B cell (primary cell): ENCODE data around the gene LAPTM4A. TPM values are rescaled to one million over a fixed set of nuclear protein-coding genes. Genes with fewer than 3 reads are reported as not detected.

Experiments
- ATAC-seq: fragments of 200-7000 bp; cut with Tn5 transposase; one replicate; pipeline ENCODE4 v1.10.0; 2021; ENCODE audit warnings: low read depth, mild to moderate bottlenecking, moderate number of reproducible peaks, moderate library complexity
- CTCF ChIA-PET: fragments of 350-600 bp; sonication (Branson Sonifier 250); formaldehyde crosslinking; loops from one replicate; lab custom pipeline; 2021; ENCODE audit warnings: antibody characterized with exemption, inconsistent platforms; lab: Charles Lee
- POLR2A ChIA-PET: fragments of 350-600 bp; sonication (Branson Sonifier 250); formaldehyde crosslinking; loops from one replicate; lab custom pipeline; 2021; ENCODE audit warnings: antibody characterized with exemption; lab: Charles Lee
- DNase-seq: peaks from one replicate; pipeline ENCODE4 v3.0.0; 2013
- H2AFZ ChIP-seq: 2 replicates; pipeline ENCODE4 v1.6.1; 2012; ENCODE audit warnings: mild to moderate bottlenecking, low read depth, low read length; ENCODE audit not compliant: insufficient read depth, poor library complexity, severe bottlenecking
- H3K27ac ChIP-seq, 2 donors: 1 replicate in 1 of 2; 2 replicates in 1 of 2; pipeline ENCODE4 v1.5.1; 2012 to 2013; ENCODE audit warnings: low read length in 2 of 2, mild to moderate bottlenecking in 2 of 2, moderate library complexity in 1 of 2
- H3K27me3 ChIP-seq, 4 experiments: fragments of 200-600 bp in 1 of 4; sonication (generic) in 1 of 4; replicated peaks in 1 of 4; 1 replicate in 2 of 4; 2 replicates in 2 of 4; pipeline versions ENCODE4 v1.6.1 to v1.7.0; 2013 to 2016; ENCODE audit warnings: low read length in 3 of 4, mild to moderate bottlenecking in 2 of 4, mixed read lengths in 1 of 4, moderate library complexity in 1 of 4; ENCODE audit not compliant: insufficient read depth in 4 of 4, control insufficient read depth in 3 of 4; ENCODE audit errors: control extremely low read depth in 1 of 4
- H3K36me3 ChIP-seq, 2 experiments: replicated peaks in 1 of 2; 1 replicate in 1 of 2; 2 replicates in 1 of 2; pipeline versions ENCODE4 v1.6.1 to v1.7.1; 2013; ENCODE audit warnings: low read length in 1 of 2; ENCODE audit not compliant: insufficient read depth in 2 of 2, control insufficient read depth in 1 of 2; ENCODE audit errors: control extremely low read depth in 1 of 2, extremely low read depth in 1 of 2
- H3K4me1 ChIP-seq, 2 donors: fragments of 200-600 bp in 1 of 2; sonication (generic) in 1 of 2; 1 replicate in 1 of 2; 2 replicates in 1 of 2; pipeline versions ENCODE4 v1.5.1 to v1.6.1; 2013 to 2017; ENCODE audit warnings: low read length in 2 of 2; ENCODE audit not compliant: control insufficient read depth in 2 of 2, insufficient read depth in 2 of 2
- H3K4me2 ChIP-seq: replicated peaks from 2 replicates; pipeline ENCODE3; 2012; ENCODE audit warnings: mild to moderate bottlenecking, low read depth, low read length; ENCODE audit not compliant: poor library complexity, severe bottlenecking
- H3K4me3 ChIP-seq, 5 experiments: fragments of 200-600 bp in 1 of 5; sonication (generic) in 1 of 5; 1 replicate in 3 of 5; 2 replicates in 2 of 5; pipeline versions ENCODE4 v1.5.1 to v1.7.0; 2011 to 2016; ENCODE audit warnings: low read length in 4 of 5, mild to moderate bottlenecking in 4 of 5, low read depth in 2 of 5, control low read depth in 1 of 5, moderate library complexity in 1 of 5; ENCODE audit not compliant: insufficient read depth in 1 of 5; ENCODE audit errors: control extremely low read depth in 1 of 5, extremely low read depth in 1 of 5
- H3K79me2 ChIP-seq: fragments of 200-600 bp; sonication (generic); one replicate; pipeline ENCODE4 v1.6.0; 2016; ENCODE audit warnings: low read length; ENCODE audit not compliant: control insufficient read depth, insufficient read depth
- H3K9ac ChIP-seq: fragments of 200-600 bp; sonication (generic); 2 replicates; pipeline ENCODE4 v1.6.1; 2017; ENCODE audit warnings: mild to moderate bottlenecking, low read length, moderate library complexity
- H3K9me3 ChIP-seq, 3 donors: one replicate each; pipeline versions ENCODE4 v1.6.1 to v1.7.1; 2013; ENCODE audit warnings: low read length in 2 of 3; ENCODE audit not compliant: control insufficient read depth in 2 of 3, insufficient read depth in 1 of 3; ENCODE audit errors: control extremely low read depth in 1 of 3
- H4K20me1 ChIP-seq: 2 replicates; pipeline ENCODE4 v1.6.0; 2012; ENCODE audit warnings: mild to moderate bottlenecking, low read length; ENCODE audit not compliant: insufficient read depth, control insufficient read depth, poor library complexity, severe bottlenecking
- H3K27ac Mint-ChIP-seq: one replicate; pipeline ENCODE4 v1.8.0; 2021; ENCODE audit warnings: mixed read lengths
- H3K27me3 Mint-ChIP-seq: one replicate; pipeline ENCODE4 v1.8.0; 2021; ENCODE audit warnings: mixed read lengths
- H3K4me1 Mint-ChIP-seq: one replicate; pipeline ENCODE4 v1.8.0; 2021; ENCODE audit warnings: mixed read lengths
- H3K4me3 Mint-ChIP-seq: one replicate; pipeline ENCODE4 v1.8.0; 2021; ENCODE audit warnings: mixed read lengths
- H3K9me3 Mint-ChIP-seq: one replicate; pipeline ENCODE4 v1.8.0; 2022; ENCODE audit warnings: mixed read lengths; ENCODE audit not compliant: insufficient read depth
- CTCF ChIP-seq: fragments of 200-600 bp; IDR thresholded peaks from one replicate; pipeline ENCODE4 v1.8.0; 2022; ENCODE audit warnings: antibody characterized with exemption, mild to moderate bottlenecking
- EZH2 ChIP-seq: IDR thresholded peaks from 2 replicates; pipeline ENCODE4 v1.6.1; 2012; ENCODE audit warnings: borderline replicate concordance, low read depth, mild to moderate bottlenecking, moderate library complexity, low read length; ENCODE audit not compliant: insufficient read depth, poor library complexity, severe bottlenecking
- WGBS: methylation state at CpG from one replicate; pipeline ENCODE4 v1.1.5; 2013; ENCODE audit warnings: missing lambda C conversion rate; ENCODE audit not compliant: insufficient coverage; 5-methylcytosine and 5-hydroxymethylcytosine counted together
- intact Hi-C: fragments of 100-400 bp; cut with micrococcal nuclease; formaldehyde crosslinking; loops from one replicate; pipeline ENCODE4 v1.10.0; 2022
- polyA plus RNA-seq: library from polyadenylated mRNA; depleted of rRNA; stranded (reverse); fragments of >200 nt; gene quantifications from 2 replicates; pipeline ENCODE4 v1.2.3, GENCODE V29; 2012
- total RNA-seq, 2 donors: library from RNA; stranded (reverse); fragments of 120-200 nt in 1 of 2; gene quantifications; 1 replicate in 1 of 2; 2 replicates in 1 of 2; pipeline versions ENCODE4 v1.2.3 to v1.2.4, GENCODE V29; 2013 to 2022

Gene LAPTM4A
- total and polyA plus RNA-seq, 2 donors (not counting 1 experiment from before 2014, with no cell fraction given), result 45.9 to 74.4 TPM

GRCh38 chr2:20065885-20066602, 14.6 kb upstream of the LAPTM4A start:
- no peak overlapping the region for H3K4me2 ChIP-seq
- Mint-ChIP-seq H3K9me3 (no peaks in the 10 kb centered on the region), H3K4me1 (no peaks in the 10 kb centered on the region), H3K4me3 (no peak overlapping the region), H3K27me3 (peaks cover 15% of the 10 kb centered on the region), H3K27ac (no peak overlapping the region)
- TF ChIP-seq CTCF (no peak), EZH2 (no peak)
- no peak for ATAC-seq
- no peak overlapping the region for H3K4me3 ChIP-seq
- H3K27me3 ChIP-seq, result peaks cover 0 to 2% (median 0%) of the 10 kb centered on the region in 4 experiments
- no peaks in the 10 kb centered on the region for H4K20me1 ChIP-seq
- no peak for DNase-seq
- no peaks in the 10 kb centered on the region for H3K36me3 ChIP-seq
- H3K4me1 ChIP-seq, result no peaks in the 10 kb centered on the region
- H2AFZ ChIP-seq, result no peak overlapping the region
- WGBS, result 91% methylated on average over 6 of the region's 6 CpGs
- POLR2A ChIA-PET, result interaction anchor here (0.6 kb wide), 1 partner anchor 21 kb away, joined by 3 read pairs; no protein-coding TSS in a partner anchor
- peaks cover 0 to 6% (median 0%) of the 10 kb centered on the region in 3 donors for H3K9me3 ChIP-seq
- no peaks in the 10 kb centered on the region for H3K79me2 ChIP-seq
- no peak overlapping the region for H3K27ac ChIP-seq
- CTCF ChIA-PET, result no interaction called here
- no peak overlapping the region for H3K9ac ChIP-seq
- intact Hi-C loops, result no loop called here

- Histone ChIP-seq H3K27me3 (peaks cover 0 to 2% (median 0%) of the 10 kb centered on the region in 4 experiments), H4K20me1 (no peaks in the 10 kb centered on the region), H3K79me2 (no peaks in the 10 kb centered on the region), H3K27ac (no peak overlapping the region), H3K36me3 (no peaks in the 10 kb centered on the region), H3K9me3 (peaks cover 0 to 6% (median 0%) of the 10 kb centered on the region in 3 donors), H3K4me3 (no peak overlapping the region), H3K4me1 (no peaks in the 10 kb centered on the region), H2AFZ (no peak overlapping the region), H3K9ac (no peak overlapping the region), H3K4me2 (no peak overlapping the region)
- Mint-ChIP-seq H3K4me3 (no peak overlapping the region), H3K27ac (no peak overlapping the region), H3K4me1 (no peaks in the 10 kb centered on the region), H3K27me3 (peaks cover 23% of the 10 kb centered on the region), H3K9me3 (no peaks in the 10 kb centered on the region)
- no peak for DNase-seq
- intact Hi-C loops, result no loop called here
- ATAC-seq, result no peak
- POLR2A ChIA-PET, result no interaction called here
- CTCF ChIA-PET, result no interaction called here
- no peak for TF ChIP-seq CTCF
- no peak for TF ChIP-seq EZH2
These were observed 13.4 kb upstream of the LAPTM4A start for GRCh38 chr2:20064841-20065240.
